SU-DHL-6 (cell line): ENCODE measurements around the gene CDIPT.

Source experiments
- CTCF ChIP-seq: fragments of 200-600 bp; sonication (generic); IDR thresholded peaks from one replicate; pipeline ENCODE4 v1.5.1; 2017; ENCODE audit warnings: antibody characterized with exemption, mild to moderate bottlenecking, low read length, moderate library complexity; ENCODE audit not compliant: insufficient read depth, poor library complexity, severe bottlenecking
- EZH2phosphoT487 ChIP-seq: fragments of 200-600 bp; sonication (generic), shearing (Covaris generic); conservative IDR thresholded peaks from 2 replicates; pipeline ENCODE4 v1.6.1; 2018; ENCODE audit warnings: mild to moderate bottlenecking, antibody characterized with exemption, low read length, moderate library complexity, mixed read lengths

GRCh38 chr16:29819506-29819905 is 43.5 kb downstream of the CDIPT start:
- no peak for TF ChIP-seq CTCF
- TF ChIP-seq EZH2phosphoT487, result no peak
